ENCODE measurements around the gene ZDHHC13.

DNA sequence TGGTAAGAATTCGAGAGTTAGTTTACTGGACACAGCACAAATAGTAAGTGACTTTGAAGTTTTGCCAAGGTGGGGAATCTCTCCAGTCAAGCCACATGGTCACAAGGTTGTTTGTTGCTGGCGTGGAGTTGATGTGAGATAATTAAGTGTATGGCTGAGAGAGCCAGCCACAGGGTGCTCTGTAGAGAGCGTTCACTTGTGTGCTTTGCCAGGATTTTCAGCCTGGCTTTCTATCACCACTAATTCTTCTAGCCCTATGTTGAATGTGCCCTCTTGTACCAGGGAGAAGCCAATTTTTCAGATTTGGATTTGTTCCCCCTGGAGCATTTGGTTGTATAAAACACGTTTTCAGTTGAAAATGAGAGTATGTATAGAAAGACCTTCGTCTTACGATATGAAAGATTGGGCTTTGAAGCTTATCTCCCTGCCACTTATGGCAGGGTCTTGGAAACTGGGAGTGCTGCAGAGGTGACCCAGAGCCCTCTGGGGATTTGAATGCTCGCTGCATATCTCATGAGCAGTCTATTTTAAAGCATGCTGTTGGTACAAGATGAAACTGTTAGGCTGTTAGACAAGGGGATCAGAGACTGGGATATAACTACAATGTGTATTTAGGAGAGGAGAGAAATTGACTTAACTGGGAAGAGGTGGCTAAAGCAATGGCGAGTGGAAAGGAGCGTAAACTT, 56.2 kb downstream of the ZDHHC13 start:
- TF ChIP-seq EP300 (conservative IDR thresholded peaks at IDR 0.05; ENCODE audit: poor library complexity, severe bottlenecking) (no peak), EZH2 (IDR thresholded peaks at IDR 0.05; ENCODE audit: borderline replicate concordance, insufficient read depth, low read length, poor library complexity, severe bottlenecking) (no peak), POLR2AphosphoS5 (IDR thresholded peaks at IDR 0.05) (no peak), TAF1 (IDR thresholded peaks at IDR 0.05; ENCODE audit: low read depth) (no peak), RAD21 (conservative IDR thresholded peaks at IDR 0.05) (no peak), SMC3 (conservative IDR thresholded peaks at IDR 0.05; ENCODE audit: poor library complexity) (no peak)
- TF ChIP-seq, protein P1, sequence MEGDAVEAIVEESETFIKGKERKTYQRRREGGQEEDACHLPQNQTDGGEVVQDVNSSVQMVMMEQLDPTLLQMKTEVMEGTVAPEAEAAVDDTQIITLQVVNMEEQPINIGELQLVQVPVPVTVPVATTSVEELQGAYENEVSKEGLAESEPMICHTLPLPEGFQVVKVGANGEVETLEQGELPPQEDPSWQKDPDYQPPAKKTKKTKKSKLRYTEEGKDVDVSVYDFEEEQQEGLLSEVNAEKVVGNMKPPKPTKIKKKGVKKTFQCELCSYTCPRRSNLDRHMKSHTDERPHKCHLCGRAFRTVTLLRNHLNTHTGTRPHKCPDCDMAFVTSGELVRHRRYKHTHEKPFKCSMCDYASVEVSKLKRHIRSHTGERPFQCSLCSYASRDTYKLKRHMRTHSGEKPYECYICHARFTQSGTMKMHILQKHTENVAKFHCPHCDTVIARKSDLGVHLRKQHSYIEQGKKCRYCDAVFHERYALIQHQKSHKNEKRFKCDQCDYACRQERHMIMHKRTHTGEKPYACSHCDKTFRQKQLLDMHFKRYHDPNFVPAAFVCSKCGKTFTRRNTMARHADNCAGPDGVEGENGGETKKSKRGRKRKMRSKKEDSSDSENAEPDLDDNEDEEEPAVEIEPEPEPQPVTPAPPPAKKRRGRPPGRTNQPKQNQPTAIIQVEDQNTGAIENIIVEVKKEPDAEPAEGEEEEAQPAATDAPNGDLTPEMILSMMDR (IDR thresholded peaks at IDR 0.05; ENCODE audit: poor library complexity, severe bottlenecking), result no peak
- TF ChIP-seq, protein P2, sequence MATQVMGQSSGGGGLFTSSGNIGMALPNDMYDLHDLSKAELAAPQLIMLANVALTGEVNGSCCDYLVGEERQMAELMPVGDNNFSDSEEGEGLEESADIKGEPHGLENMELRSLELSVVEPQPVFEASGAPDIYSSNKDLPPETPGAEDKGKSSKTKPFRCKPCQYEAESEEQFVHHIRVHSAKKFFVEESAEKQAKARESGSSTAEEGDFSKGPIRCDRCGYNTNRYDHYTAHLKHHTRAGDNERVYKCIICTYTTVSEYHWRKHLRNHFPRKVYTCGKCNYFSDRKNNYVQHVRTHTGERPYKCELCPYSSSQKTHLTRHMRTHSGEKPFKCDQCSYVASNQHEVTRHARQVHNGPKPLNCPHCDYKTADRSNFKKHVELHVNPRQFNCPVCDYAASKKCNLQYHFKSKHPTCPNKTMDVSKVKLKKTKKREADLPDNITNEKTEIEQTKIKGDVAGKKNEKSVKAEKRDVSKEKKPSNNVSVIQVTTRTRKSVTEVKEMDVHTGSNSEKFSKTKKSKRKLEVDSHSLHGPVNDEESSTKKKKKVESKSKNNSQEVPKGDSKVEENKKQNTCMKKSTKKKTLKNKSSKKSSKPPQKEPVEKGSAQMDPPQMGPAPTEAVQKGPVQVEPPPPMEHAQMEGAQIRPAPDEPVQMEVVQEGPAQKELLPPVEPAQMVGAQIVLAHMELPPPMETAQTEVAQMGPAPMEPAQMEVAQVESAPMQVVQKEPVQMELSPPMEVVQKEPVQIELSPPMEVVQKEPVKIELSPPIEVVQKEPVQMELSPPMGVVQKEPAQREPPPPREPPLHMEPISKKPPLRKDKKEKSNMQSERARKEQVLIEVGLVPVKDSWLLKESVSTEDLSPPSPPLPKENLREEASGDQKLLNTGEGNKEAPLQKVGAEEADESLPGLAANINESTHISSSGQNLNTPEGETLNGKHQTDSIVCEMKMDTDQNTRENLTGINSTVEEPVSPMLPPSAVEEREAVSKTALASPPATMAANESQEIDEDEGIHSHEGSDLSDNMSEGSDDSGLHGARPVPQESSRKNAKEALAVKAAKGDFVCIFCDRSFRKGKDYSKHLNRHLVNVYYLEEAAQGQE (IDR thresholded peaks at IDR 0.05; ENCODE audit: borderline replicate concordance), result no peak

Measured in neural cell (in vitro differentiated cells).